IMR-90 (cell line): ENCODE data around the gene IL2RG. TPM values are rescaled to one million over a fixed set of nuclear protein-coding genes. Genes with fewer than 3 reads are reported as not detected.
A peak's percentile ranks its signal among the peaks of the same experiment; 100 is the strongest.

Source experiments
- ATAC-seq: fragments of 200-7000 bp; cut with Tn5 transposase; 2 replicates; pipeline ENCODE4 v1.9.1; 2020; ENCODE audit warnings: low read depth, mild to moderate bottlenecking, moderate library complexity
- BruUV-seq: library from RNA; stranded (reverse); fragments of 400-500 nt; replicated peaks from 2 replicates; lab custom pipeline; 2021; lab: Mats Ljungman, UMichigan
- CTCF ChIA-PET: fragments of 300-600 bp; formaldehyde crosslinking; extraction: SDS; loops from one replicate; lab custom pipeline; 2021; ENCODE audit warnings: antibody characterized with exemption; lab: Yijun Ruan, JAX
- POLR2A ChIA-PET: fragments of 300-600 bp; sonication (Branson Sonifier 250); formaldehyde crosslinking; loops from one replicate; lab custom pipeline; 2022; ENCODE audit warnings: antibody characterized with exemption; ENCODE audit not compliant: unreplicated experiment; lab: Charles Lee
- DNase-seq: peaks from one replicate; pipeline ENCODE4 v3.0.0; 2013
- H2AFZ ChIP-seq: replicated peaks from 2 replicates; pipeline ENCODE3; 2013; ENCODE audit warnings: low read length, mild to moderate bottlenecking; ENCODE audit not compliant: poor library complexity
- H2AK5ac ChIP-seq: 2 replicates; pipeline ENCODE4 v1.6.1; 2013; ENCODE audit warnings: low read depth, low read length, inconsistent platforms
- H2AK9ac ChIP-seq: replicated peaks from 2 replicates; pipeline ENCODE3; 2013; ENCODE audit warnings: mild to moderate bottlenecking, low read depth, low read length, moderate library complexity; ENCODE audit not compliant: poor library complexity
- H2BK120ac ChIP-seq: 2 replicates; pipeline ENCODE4 v1.6.1; 2013; ENCODE audit warnings: low read depth, low read length, inconsistent platforms
- H2BK15ac ChIP-seq: 3 replicates; pipeline ENCODE4 v1.6.1; 2013; ENCODE audit warnings: low read depth, low read length, inconsistent platforms
- H2BK20ac ChIP-seq: 2 replicates; pipeline ENCODE4 v1.6.1; 2013; ENCODE audit warnings: low read depth, mild to moderate bottlenecking, inconsistent platforms, low read length, moderate library complexity
- H2BK5ac ChIP-seq: 2 replicates; pipeline ENCODE4 v1.6.1; 2013; ENCODE audit warnings: mild to moderate bottlenecking, low read depth, low read length, inconsistent platforms; ENCODE audit not compliant: poor library complexity, severe bottlenecking
- H3K14ac ChIP-seq: replicated peaks from 2 replicates; pipeline ENCODE4 v1.6.1; 2013; ENCODE audit warnings: low read depth, low read length, inconsistent platforms
- H3K18ac ChIP-seq: 2 replicates; pipeline ENCODE4 v1.6.1; 2013; ENCODE audit warnings: low read depth, low read length, control low read depth
- H3K23ac ChIP-seq: 2 replicates; pipeline ENCODE4 v1.6.1; 2013; ENCODE audit warnings: low read depth, low read length, inconsistent platforms
- H3K27ac ChIP-seq: 2 replicates; pipeline ENCODE4 v1.5.1; 2013; ENCODE audit warnings: mild to moderate bottlenecking, control low read depth, low read length; ENCODE audit not compliant: insufficient read depth
- H3K27me3 ChIP-seq: 2 replicates; pipeline ENCODE4 v1.6.1; 2013; ENCODE audit warnings: low read length; ENCODE audit not compliant: control insufficient read depth, insufficient read depth
- H3K36me3 ChIP-seq: 2 replicates; pipeline ENCODE4 v1.6.1; 2013; ENCODE audit warnings: low read length, mixed read lengths; ENCODE audit not compliant: control insufficient read depth, insufficient read depth
- H3K4ac ChIP-seq: 2 replicates; pipeline ENCODE4 v1.6.1; 2013; ENCODE audit warnings: low read depth, low read length, inconsistent platforms
- H3K4me1 ChIP-seq: 2 replicates; pipeline ENCODE4 v1.6.1; 2013; ENCODE audit warnings: low read length, mixed read lengths; ENCODE audit not compliant: control insufficient read depth, insufficient read depth
- H3K4me2 ChIP-seq: 2 replicates; pipeline ENCODE4 v1.6.1; 2013; ENCODE audit warnings: low read depth, mild to moderate bottlenecking, control low read depth, low read length, moderate library complexity
- H3K4me3 ChIP-seq: 2 replicates; pipeline ENCODE4 v1.5.1; 2013; ENCODE audit warnings: low read depth, mild to moderate bottlenecking, control low read depth, low read length, moderate library complexity; ENCODE audit not compliant: insufficient read depth
- H3K56ac ChIP-seq: 2 replicates; pipeline ENCODE4 v1.6.1; 2013; ENCODE audit warnings: low read length, inconsistent platforms; ENCODE audit not compliant: insufficient read depth; ENCODE audit errors: extremely low read depth
- H3K79me1 ChIP-seq, 2 experiments: 2 replicates each; pipeline ENCODE4 v1.6.1; 2013; ENCODE audit warnings: low read length in 2 of 2, inconsistent platforms in 1 of 2, low read depth in 1 of 2
- H3K9ac ChIP-seq: 2 replicates; pipeline ENCODE4 v1.6.1; 2013; ENCODE audit warnings: low read depth, low read length, control low read depth
- H3K9me1 ChIP-seq: 2 replicates; pipeline ENCODE4 v1.6.1; 2013; ENCODE audit warnings: low read length, inconsistent platforms; ENCODE audit not compliant: insufficient read depth
- H3K9me3 ChIP-seq: 2 replicates; pipeline ENCODE4 v1.6.1; 2013; ENCODE audit warnings: low read length; ENCODE audit not compliant: control insufficient read depth, insufficient read depth
- H4K20me1 ChIP-seq: 2 replicates; pipeline ENCODE4 v1.6.1; 2013; ENCODE audit warnings: low read length, inconsistent platforms; ENCODE audit not compliant: insufficient read depth
- H4K5ac ChIP-seq: 2 replicates; pipeline ENCODE4 v1.6.1; 2013; ENCODE audit warnings: mild to moderate bottlenecking, low read depth, low read length, control low read depth
- H4K8ac ChIP-seq, 2 experiments: 2 replicates each; pipeline ENCODE4 v1.6.1; 2013; ENCODE audit warnings: low read depth in 2 of 2, low read length in 2 of 2, control low read depth in 1 of 2, inconsistent platforms in 1 of 2
- H4K91ac ChIP-seq: 2 replicates; pipeline ENCODE4 v1.6.1; 2013; ENCODE audit warnings: low read depth, low read length, inconsistent platforms; ENCODE audit not compliant: insufficient read depth
- BHLHE40 ChIP-seq: fragments of 150-350 bp; IDR thresholded peaks from 2 replicates; pipeline ENCODE4 v1.6.1; 2016; ENCODE audit warnings: mild to moderate bottlenecking, low read depth, low read length
- MAZ ChIP-seq: IDR thresholded peaks from 2 replicates; pipeline ENCODE4 v1.6.1; 2012; ENCODE audit warnings: low read depth, mild to moderate bottlenecking, low read length, improper control_type of control experiment, moderate library complexity, borderline replicate concordance
- POLR2A ChIP-seq: IDR thresholded peaks from 2 replicates; pipeline ENCODE4 v1.6.1; 2012; ENCODE audit warnings: mild to moderate bottlenecking, low read depth, low read length
- WGBS, 2 experiments: methylation state at CpG; one replicate each; pipeline versions ENCODE4 v1.1.5 to v1.1.7; 2013; ENCODE audit warnings: missing lambda C conversion rate in 2 of 2; ENCODE audit not compliant: insufficient read length in 1 of 2; ENCODE audit errors: extremely low coverage in 2 of 2; 5-methylcytosine and 5-hydroxymethylcytosine counted together
- dilution Hi-C: fragments of 300-500 bp; cut with HindIII; formaldehyde crosslinking; loops from one replicate; pipeline ENCODE4 v1.14.3; 2018; ENCODE audit warnings: low sequenced_read_pairs; ENCODE audit not compliant: unreplicated experiment
- in situ Hi-C: fragments of 300-500 bp; cut with MboI; formaldehyde crosslinking; loops from 3 replicates; pipeline ENCODE4 v1.14.3; 2019; ENCODE audit warnings: low sequenced_read_pairs, inconsistent platforms, mixed read lengths
- intact Hi-C: fragments of 100-400 bp; cut with micrococcal nuclease; formaldehyde crosslinking; loops from 2 replicates; pipeline ENCODE4 v1.10.0; 2022
- polyA plus RNA-seq, 3 experiments: library from polyadenylated mRNA; depleted of rRNA; stranded (reverse); fragments of >200 nt; gene quantifications; 2 replicates each; pipeline ENCODE4 v1.2.3, GENCODE V29; 2012; ENCODE audit warnings: low replicate concordance in 1 of 3
- total RNA-seq: library from RNA; depleted of rRNA; stranded (reverse); fragments of >200 nt; gene quantifications from 2 replicates; pipeline ENCODE4 v1.2.3, GENCODE V29; 2012

The IL2RG gene
- total and polyA plus RNA-seq, 2 of the 4 experiments (the other 2 are of a cell fraction) = not detected

DNA sequence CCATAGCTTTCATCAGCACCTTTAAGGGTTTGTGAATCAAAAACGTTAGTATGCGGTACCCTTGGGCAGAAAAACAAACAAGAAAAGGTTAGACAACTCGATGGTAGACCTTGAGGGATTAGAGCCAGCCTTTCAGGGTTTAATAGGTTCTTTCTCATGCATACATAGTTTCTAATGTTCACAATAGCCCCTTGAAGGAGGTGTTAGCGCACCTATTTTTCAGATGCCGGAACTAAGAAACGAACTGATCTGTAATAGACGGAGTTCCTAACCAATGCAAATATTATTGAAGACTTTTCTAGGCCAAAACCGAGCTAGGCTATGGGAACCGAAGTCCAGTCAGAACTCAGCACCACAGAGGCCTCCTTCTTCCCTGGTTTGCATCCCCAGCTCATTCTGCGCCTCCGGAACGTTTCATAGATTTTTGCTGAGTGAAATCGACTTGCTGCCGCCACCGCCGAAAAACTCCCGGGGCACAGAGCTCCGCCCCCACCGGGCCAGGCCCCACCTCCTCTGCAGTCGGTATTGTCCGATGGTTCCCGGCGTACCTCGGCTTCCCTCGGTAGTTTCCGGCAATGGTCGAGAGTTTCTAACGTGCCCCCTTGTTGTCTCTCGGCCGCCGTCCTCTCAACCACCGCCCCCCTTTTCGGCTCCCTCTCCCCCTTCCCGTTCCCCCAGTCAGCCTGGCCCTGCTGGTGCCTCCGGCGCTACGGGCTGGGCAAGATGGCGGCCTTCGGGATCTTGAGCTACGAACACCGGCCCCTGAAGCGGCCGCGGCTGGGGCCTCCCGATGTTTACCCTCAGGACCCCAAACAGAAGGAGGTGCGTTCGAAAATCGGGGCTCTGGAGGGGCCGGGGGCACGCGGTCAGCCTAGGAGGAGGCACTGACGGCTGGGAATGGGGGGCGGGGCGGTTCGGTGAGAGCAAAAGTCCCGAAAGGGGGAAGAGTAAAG, 6.9 kb upstream of the IL2RG start, which contains the start of gene MED12:
MED12 (plus strand) TSS at position 565 of the 953 bp plus-strand sequence; CDS start at position 724, 159 bp downstream.
- Histone ChIP-seq H3K4me1 (no peaks in the 10 kb centered on the region; the same call in 1 of the 2 replicates), H3K27ac (peak within 1 kb of the TSS; percentile 85), H3K14ac (peak within 1 kb of the TSS; percentile 83), H4K91ac (peak within 1 kb of the TSS; percentile 53), H3K23ac (peak within 1 kb of the TSS; percentile 68), H2AFZ (peak within 1 kb of the TSS; percentile 92), H2AK9ac (peak within 1 kb of the TSS; percentile 89), H3K36me3 (peaks cover 25% of the 10 kb centered on the region), H2BK20ac (no peak within 1 kb of the TSS), H4K20me1 (no peaks in the 10 kb centered on the region), H3K4me2 (peak within 1 kb of the TSS; percentile 85), H3K18ac (peak within 1 kb of the TSS; percentile 33; the same call in 1 of the 2 replicates), H2BK120ac (no peak within 1 kb of the TSS), H2BK15ac (no peak within 1 kb of the TSS), H3K4me3 (peak within 1 kb of the TSS; percentile 71), H3K9ac (peak within 1 kb of the TSS; percentile 91), H3K9me3 (no peaks in the 10 kb centered on the region), H3K27me3 (peaks cover 5% of the 10 kb centered on the region), H2BK5ac (peak within 1 kb of the TSS; percentile 25), H3K4ac (peak within 1 kb of the TSS; percentile 72), H4K5ac (no peak within 1 kb of the TSS; the same call in 1 of the 2 replicates), H4K8ac (peak within 1 kb of the TSS; percentile 7 to 76; a peak in 1 of 4 replicates), H3K79me1 (peaks cover 0 to 13% of the 10 kb centered on the region in 2 experiments; a peak in 2 of 4 replicates), H2AK5ac (peak within 1 kb of the TSS; percentile 66), H3K56ac (peak within 1 kb of the TSS; percentile 40), H3K9me1 (peaks cover 7% of the 10 kb centered on the region)
- DNase-seq (peak; percentile 75), ATAC-seq (peak; percentile 99)
- intact Hi-C loops (no loop called here), dilution Hi-C loops (no loop called here), in situ Hi-C loops (no loop called here)
- POLR2A ChIA-PET = no interaction called here
- CTCF ChIA-PET = no interaction called here
- BruUV-seq = no TSS peak
- 19% methylated on average over 7 of the region's 56 CpGs; no CpG with 5 or more reads in 1 of the 2 experiments for WGBS, 2 experiments
- TF ChIP-seq POLR2A (0 out of 2 replicates have a peak, but pooled peaks have one; percentile 15), MAZ (peak; percentile 68; the same call in 1 of the 2 replicates), BHLHE40 (no peak)
